ENCODE results near the gene HDAC10.

- TF ChIP-seq, protein P1, sequence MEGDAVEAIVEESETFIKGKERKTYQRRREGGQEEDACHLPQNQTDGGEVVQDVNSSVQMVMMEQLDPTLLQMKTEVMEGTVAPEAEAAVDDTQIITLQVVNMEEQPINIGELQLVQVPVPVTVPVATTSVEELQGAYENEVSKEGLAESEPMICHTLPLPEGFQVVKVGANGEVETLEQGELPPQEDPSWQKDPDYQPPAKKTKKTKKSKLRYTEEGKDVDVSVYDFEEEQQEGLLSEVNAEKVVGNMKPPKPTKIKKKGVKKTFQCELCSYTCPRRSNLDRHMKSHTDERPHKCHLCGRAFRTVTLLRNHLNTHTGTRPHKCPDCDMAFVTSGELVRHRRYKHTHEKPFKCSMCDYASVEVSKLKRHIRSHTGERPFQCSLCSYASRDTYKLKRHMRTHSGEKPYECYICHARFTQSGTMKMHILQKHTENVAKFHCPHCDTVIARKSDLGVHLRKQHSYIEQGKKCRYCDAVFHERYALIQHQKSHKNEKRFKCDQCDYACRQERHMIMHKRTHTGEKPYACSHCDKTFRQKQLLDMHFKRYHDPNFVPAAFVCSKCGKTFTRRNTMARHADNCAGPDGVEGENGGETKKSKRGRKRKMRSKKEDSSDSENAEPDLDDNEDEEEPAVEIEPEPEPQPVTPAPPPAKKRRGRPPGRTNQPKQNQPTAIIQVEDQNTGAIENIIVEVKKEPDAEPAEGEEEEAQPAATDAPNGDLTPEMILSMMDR (IDR thresholded peaks at IDR 0.05; ENCODE audit: insufficient read depth, low read length) = no peak
- TF ChIP-seq GABPA (IDR thresholded peaks at IDR 0.05; ENCODE audit: low read depth) (no peak), POLR2AphosphoS5 (IDR thresholded peaks at IDR 0.05; ENCODE audit: low read depth) (no peak)
Measured at GRCh38 chr22:50294319-50294656, 43.2 kb upstream of the HDAC10 start.
